ENCODE data around the gene RPL5.
"Not testable (repeated sequence)": the region's sequence is repeated elsewhere in the genome, so short reads cannot be mapped to it uniquely, and the experiment has no call there.

The RPL5 gene

DNA sequence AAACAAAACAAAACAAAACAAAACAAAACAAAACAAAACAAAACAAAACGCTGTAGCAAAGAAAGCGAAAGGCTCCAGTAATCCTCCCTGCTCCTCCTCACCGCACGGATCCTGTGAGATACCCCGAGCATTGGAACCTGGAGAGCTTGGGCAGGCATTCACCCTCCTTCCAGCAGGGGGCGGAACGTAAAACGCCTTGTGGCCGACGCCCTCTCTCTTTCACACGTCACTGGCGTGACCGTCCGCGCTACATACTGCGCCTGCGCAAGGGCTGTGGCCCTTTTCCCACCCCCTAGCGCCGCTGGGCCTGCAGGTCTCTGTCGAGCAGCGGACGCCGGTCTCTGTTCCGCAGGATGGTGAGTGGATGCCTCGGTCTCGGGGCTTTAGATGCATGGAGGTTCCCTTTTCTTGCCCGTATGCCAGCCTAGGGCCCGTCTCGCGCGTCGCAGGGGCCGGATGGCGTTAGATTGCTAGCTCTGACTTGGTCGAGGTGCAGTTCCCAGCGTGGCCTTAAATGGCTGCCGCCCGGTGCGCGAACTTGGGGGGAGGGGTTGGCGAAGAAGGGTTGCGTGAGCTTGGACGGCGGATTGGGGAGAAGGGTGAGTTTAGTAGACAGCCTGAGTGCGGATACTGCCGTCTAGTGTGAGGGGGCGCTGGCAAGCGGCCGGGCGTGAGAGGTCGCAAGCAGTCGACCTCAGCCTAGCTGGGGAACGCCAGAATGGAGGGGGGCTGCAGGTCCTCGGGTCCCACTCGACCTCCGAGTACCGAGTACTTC is at the start of gene RPL5:
Gene RPL5, plus strand, starts transcription at position 279 of the 775 bp plus-strand sequence. Its CDS starts 75 bp downstream, at position 354.
- DNase-seq: peak; percentile 97

DNA sequence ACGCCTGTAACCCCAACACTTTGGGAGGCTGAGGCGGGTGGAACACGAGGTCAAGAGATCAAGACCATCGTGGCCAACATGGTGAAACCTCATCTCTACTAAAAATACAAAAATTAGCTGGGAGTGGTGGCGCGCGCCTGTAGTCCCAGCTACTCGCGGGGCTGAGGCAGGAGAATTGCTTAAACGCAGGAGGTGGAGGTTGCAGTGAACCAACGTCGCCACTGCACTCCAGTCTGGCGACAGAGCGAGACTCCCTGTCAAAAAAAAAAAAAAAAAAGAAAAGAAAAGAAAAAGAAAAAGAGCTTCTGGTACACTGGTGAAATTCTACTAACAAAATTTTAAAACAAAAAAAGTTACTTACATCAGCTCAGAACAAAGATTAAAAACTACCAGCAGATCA is 48.3 kb upstream of the RPL5 start:
- not testable (repeated sequence) for DNase-seq

DNA sequence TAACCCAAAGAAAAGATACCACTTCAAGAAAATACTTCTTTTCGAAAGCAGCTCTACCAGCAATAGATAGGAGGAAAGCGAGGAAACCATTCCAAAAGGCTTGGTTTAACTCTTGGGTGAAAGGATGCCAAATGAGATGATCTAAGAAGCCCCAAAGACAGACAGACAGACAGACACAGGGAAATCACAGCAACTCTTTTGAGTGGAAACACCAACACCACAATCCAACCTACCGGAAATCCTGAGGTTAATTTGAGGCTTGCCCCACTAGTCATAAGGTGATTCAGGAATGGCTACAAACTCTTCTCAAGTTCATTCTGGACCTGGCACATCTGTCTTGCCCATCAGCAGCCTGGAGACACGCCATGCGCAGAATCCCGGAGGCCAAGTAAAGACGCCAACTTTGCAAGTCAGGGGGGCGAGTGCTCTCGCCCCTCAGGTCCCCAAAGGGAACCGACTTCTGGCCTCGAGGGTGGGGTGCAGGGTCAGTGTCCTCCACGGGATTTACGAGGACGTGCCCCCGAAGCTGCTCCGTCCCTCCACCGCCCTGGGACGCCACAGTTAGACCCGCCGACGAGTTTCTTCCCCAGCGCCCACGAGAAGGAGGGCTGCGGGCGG is 47.7 kb upstream of the RPL5 start:
- peak; percentile 27 for DNase-seq

DNA sequence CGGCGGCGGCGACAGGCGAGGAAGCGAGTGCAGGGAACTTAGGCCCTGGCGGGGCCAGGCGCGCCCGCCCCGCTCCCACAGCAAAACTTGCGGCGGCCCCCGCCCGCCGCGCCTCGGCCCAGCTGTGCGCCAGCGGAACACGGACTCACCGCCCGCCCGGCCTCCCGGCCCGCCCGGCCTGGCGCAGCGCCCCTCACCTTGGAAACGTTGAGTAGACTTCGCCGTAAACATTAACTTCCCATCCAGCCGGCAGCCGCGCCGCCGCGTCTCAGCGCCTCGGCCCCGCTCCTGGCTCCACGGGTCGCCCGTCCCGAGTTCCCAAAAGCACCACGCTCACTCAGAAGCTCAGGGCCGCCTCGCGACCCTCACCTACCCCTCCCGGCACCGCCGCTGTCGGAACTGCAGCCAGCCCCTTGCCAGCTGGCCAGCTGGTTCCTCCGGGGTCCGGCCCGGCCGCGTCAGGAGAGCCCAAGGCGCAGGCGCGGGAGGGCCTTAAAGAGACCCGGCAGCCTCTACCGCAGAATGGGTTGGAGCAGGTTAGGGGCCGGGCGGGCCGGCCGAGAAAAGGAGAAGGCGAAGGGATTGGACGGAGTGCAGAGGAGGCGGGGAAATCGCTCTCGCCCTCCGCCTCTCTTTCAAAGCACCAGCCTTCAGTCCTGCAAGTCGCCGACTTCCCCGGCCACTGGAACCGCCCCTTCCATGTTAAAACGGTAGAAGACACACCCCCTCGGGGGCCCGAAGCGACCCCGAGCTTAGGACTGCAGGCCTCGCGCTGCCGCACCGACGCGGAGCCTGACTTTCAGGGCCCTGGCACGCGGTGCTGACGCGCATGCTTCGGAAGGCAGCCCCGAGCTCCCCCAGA is 47.0 kb upstream of the RPL5 start, which contains the start of gene EVI5:
Gene EVI5, minus strand, starts transcription at position 470 of the 862 bp plus-strand sequence. CDS start 48,562 bp downstream, outside the sequence.
- peak; percentile 42 for DNase-seq

DNA sequence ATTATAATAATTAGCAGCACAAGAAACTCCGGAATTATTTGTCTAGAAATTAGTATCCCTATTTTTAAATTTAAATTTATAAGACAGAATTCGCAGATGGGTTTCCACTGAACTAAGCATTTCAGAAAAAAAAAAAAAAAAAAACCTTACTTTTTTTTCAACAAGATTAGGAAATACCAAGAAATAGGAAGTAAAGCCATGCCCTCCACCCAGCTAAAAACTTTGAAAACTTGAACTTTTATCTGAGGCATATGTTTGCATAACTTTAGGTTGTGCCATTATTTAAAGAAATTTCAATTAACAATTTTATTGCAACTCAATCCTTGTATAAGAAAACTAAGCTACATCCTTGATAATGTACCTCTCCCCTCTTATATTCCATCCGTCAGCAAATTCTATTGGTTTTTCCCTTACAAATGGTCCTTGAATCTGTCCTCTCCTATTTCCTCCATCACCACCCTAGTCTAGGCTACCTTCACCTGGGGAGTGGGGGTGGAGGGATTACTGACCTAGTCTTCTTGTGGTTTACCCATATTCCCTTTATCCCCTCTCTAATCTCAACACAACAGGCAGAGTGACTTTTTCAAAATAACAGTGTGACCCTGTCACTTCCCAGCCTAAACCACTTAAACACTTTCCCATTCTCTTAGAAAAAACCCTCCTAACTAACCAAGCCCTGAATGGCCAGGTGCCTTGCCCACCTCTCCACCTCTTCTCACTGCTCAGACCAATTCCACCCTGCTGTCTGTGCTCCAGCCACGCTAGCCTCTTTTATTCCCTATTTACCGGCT is 45.5 kb upstream of the RPL5 start:
- DNase-seq: no peak

DNA sequence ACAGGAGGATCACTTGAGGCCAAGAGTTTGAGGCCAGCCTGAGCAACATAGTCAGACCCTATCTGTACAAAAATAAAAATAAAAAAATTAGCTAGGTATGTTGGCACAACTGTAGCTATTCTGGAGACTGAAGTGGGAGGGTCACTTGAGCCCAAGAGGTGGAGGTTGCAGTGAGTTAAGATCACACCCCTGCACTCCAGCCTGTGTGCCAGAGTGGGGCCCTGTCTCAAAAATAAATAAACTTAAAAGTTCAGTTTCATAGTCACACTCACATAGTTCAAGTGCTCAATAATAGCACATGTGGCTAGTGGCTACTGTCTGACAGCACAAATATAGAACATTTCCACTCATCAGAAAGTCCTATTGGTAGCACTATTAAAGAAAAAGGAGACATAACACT is 41.8 kb upstream of the RPL5 start:
- no peak for DNase-seq

DNA sequence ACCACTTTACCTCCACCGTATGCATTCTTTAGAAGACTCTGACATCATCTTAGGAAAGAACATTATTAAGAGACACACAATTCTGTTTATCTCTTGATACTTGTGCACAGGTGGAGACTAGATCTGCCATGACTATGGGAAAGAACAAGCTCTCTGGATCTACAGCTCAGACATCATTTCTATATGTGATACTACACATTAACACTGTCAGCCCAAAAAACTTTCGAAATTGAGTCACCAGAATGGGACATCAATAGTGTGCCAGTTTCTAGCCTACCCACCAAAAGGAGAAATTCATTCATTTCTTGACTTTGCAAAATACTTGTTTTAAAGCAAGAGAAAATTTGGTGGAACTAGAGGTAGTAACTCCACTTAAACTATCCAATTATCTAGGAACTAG is 41.0 kb upstream of the RPL5 start:
- no peak for DNase-seq

DNA sequence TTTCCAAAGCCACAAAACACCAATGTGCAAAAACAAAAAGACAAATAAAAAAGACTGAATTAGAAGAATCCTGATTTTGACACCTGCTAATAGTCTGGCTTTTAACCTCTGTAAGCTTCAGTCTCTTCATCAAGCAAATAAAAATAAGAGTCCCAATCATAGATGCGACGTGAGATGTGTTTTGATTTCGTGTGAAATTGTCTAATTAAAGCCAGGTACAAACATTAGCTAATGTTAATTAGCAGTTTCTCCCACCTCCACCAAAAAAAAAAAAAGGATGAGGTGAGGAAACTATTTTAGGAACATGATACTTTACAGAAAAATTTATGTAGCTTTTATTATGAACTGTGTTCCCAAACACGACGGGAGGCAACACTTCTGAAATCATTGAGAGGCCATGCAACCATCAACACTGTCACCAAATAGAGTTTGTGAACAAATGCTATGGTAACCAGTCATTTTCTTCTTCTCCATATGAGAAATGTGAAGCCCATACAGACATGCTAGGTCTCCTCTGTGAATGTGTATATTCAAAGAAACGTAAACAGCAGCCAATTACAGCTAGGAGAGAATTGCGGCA is 40.3 kb upstream of the RPL5 start:
- no peak for DNase-seq

DNA sequence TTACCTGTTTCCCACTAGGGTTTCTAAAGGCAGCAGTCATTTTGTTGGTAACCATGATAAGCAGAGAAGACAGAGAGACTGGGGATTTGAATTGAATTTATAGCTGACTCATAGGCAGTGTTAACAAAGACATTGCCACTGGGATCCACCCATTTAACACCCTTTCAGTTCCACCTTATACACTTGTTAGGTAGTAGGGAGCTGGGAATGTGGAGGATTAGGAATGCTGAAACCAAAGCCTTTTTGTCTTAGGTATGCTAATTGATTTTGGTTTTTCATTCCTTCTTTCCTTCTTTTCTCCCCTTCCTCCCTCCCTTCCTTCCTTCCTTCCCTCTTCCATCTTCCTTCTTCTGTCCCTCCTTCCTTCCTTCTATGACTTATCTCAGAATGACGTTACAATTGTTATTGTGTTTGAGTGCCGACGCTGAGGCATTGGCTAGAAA is 39.5 kb upstream of the RPL5 start:
- DNase-seq: no peak

DNA sequence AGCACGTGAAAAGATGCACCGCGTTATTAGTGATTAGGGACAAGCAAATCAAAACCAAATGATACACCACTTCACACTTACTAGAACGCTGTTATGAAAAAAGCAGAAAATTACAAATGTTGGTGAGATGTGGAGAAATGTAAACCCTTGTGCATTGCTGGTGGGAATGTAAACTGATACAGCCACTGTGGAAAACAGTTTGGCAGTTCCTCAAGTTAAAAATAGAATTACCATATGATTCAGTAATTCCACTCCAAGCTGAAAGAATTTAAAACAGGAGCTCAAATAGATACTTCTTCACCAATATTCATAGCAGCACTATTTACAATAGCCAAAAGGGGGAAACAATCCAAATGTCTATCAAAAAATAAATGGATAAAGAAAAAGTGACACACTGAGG is 36.7 kb upstream of the RPL5 start:
- no peak for DNase-seq

DNA sequence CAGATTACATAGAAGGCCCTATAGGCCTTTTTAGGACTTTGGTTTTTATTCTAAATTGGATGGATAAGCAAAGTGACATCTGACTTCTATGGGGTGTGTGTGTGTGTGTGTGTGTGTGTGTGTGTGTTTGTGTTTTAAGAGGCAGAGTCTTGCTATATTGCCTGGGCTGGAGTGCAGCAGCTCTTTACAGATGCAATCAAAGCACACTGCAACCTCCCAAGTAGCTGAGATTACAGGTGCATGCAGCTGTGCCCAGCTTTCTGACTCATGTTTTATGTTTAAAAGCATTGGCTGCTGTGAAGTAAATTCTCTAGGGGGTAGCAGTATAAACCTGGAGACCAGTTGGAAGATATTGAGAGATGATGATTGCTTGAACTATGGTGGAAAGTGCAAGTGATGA is 34.5 kb upstream of the RPL5 start:
- no peak for DNase-seq

DNA sequence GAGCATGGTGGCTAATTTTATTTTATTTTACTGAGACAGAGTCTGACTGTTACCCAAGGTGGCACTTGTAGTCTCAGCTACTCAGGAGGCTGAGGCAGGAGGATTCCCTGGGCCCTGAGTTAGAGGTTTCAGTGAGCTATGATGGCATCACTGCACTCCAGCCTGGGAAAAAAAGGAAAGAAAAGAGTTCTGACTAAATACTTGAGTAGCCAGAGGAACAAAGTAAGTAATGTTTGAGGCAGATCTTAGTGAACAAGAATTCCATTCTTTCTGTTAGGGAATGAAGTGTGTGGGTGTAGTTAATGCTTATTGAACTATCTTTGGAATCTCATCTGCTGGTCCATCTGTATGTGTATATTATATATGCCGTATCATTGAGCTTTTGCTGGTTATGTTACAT is 33.9 kb upstream of the RPL5 start:
- DNase-seq: no peak

DNA sequence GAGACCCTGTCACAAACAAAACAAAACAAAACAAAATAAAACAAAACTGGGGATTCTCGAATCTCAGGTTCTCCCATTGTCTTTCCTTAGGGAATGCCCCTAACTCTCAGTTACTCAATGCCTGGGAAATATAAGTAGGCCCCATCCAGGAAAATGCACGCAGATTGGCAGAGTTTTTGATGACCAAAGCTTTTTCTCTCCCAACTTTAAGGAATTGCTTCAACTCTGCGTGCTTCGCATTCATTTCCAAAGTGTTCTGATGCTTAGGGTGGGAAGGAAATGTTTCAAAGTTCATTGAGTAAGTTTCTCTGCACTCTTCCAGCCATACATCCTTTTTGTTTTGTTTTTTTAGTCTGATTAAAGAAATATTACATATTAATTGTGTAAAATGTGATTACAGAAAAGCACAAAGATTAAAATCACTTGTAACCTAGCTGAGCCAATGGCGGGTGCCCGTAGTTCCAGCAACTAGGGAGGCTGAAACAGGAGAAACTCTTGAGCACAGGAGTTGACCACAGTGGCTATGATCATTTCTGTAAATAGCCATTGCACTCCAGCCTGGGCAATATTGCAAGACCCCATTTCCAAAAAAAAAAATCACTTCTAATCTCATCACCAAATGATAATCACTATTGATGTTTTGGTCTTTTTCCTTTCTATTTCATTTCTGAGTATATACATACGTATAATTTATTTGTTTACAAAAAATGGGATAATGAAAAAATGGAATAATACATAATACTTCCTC is 28.5 kb upstream of the RPL5 start:
- no peak for DNase-seq

DNA sequence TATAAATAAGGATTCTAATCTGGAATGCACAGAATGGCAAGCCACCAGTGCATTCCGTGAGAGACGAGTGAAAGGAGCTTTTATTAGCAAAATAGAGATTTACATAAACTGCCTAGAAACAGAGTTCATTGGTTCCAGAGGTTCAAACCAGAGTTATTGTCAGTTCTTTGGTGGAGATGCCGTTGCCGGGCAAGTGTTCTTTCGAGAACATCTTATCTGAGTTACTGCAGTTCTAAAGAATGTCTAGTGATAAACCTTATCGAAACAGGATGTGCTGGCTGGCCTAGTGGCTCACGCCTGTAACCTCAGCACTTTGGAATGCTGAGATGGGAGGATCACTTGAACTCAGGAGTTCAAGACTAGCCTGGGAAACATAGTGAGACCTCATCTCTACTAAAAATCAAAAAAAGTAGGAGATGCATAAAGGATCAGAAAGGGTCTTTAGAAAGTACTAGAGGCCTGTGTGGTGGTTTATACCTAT is 27.1 kb upstream of the RPL5 start:
- peak; percentile 24 for DNase-seq

DNA sequence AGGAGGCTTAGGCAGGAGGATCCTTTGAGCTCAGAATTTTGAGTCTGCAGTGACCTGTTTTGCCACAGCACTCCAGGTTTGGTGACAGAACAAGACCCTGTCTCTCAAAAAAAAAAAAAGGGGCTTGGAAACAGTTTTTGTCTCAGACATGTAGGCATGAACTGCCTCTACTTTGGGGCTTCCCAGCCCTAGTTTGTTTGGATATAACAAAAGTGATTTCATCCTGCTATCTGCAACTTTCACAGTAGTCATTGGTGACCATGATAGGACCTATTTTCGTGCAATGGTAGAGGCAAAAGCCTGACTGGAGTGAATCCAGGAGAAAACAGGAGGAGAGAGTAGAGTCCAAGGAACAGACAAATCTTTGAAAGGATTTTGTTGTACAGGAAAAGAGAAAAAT is 26.6 kb upstream of the RPL5 start:
- DNase-seq: no peak

DNA sequence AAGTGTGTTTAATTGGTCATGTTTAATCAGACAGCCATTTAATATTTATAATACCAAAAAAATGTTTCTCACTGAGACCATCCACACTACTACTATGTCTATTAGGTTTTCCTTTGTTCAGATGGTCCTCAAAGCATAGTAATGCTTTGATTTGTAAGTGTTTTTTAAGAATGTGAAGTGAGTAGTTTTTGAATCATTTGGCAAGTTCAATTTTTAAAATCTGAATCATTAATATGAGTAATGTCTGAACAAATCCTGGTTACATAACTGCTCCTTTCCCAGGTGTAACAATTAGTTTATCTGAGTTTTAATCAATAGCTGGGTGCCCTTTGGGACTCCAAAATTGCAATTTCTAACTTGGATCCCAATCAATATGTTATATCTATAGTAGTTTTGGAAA is 23.5 kb upstream of the RPL5 start:
- DNase-seq: no peak

DNA sequence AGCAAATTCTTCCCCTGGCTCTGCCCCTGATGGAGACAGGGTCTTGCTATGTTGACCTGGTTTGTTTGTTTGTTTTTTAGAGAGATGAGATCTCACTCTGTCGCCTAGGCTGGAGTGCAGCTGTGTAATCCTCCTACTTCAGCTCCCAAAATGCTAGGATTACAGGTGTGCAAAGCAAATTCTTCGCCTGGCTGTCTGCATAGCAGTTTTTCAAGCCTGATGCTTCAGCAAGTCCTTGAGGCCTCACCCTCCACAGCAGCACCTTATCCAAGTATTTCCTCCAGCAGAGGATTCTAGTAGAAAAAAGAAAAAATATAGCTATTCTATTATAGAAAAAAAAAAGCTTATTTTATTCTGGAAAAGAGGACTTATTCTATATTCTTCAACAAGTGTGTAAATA is 15.1 kb upstream of the RPL5 start:
- no peak for DNase-seq

DNA sequence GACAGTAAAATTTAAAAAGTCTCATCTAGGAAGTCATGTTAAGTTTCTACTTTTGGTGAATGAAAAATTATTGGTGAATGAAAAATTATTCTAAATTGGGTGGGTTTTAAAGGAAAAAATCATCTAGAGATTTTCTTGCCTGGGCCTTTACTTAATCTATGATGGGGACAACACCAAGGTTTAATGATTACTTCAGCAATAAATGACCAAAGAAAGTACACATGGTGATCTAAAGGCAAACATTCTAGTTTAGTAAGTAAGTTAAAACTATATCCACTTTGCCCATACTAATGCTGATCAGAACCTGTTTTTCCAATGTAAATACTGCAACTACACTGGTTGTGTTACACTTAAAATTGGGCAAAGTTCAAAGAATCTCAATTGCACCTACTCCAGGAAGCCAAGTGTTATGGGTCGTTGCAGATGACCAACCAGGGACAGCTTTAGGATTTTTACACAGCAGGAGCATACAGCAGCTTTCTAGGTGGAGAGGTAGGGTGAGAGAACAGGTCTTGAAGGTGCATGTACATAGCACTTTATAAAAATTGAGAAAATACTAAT is 14.6 kb upstream of the RPL5 start:
- DNase-seq: no peak

DNA sequence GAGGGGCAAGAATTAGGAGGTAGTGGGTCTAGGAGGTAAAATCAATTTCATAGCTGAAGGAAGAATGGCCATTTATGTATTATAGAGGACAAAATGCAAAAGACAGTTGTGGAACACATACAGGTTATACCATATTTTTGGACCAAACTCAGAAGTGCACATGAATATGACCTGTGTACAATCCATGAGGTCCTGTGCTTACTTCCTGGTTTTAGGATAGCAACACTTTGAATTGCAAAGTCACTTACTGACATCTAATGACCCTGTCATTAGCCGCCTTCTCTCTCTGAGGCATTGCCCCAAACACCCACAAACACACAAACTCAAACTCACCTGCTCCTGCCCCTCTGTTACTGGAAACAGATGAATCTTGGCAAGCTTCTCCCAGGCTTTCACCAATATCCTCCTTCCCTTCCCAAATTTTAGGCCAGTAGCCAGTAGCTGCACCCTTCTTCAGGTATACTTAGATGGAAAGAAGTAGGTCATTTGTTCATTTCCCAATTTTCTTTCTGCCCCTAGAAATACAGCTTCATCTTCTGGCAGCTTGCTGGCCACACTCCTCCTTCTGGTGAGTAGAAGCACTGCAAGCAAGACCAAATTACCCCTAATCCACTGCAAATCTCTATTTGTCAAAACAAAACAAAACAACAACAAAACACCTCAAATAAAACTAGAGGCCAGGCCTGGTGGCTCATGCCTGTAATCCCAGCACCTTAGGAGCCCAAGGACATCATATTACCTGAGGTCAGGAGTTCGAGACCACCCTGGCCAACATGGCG is 13.7 kb upstream of the RPL5 start:
- DNase-seq: peak; percentile 30

DNA sequence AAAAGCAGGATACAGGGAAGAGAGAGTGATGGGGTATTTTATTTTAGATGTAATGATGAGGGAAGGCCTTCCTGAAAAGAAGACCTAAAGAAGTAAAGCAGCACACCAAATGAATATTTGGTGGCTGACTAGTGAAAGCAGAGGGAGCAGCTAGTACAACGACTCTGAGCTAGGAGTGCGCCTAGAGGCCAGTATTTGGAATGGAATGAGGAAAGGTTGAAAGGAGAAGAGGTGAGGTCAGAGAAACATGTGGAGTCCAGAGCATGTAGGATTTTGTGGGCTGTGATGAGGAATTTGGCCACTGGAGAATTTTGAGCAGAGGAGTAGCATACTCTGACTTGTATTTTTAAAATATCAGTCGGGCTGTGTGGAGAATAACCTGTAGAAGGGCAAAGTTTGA is 11.8 kb upstream of the RPL5 start:
- no peak for DNase-seq

Data from CD4-positive, alpha-beta T cell treated with Interleukin-4 for 4 hours (primary cell).